BLaER1 (cell line): ENCODE data around the gene LRRIQ4.

Source experiments
- H3K27ac ChIP-seq: shearing (Covaris generic); formaldehyde crosslinking; 2 replicates; pipeline ENCODE4 v1.8.1; 2022
- H3K27me3 ChIP-seq: shearing (Covaris generic); formaldehyde crosslinking; 2 replicates; pipeline ENCODE4 v1.8.1; 2022
- H3K36me3 ChIP-seq: shearing (Covaris generic); formaldehyde crosslinking; 2 replicates; pipeline ENCODE4 v1.8.1; 2022
- H3K4me1 ChIP-seq: shearing (Covaris generic); formaldehyde crosslinking; 2 replicates; pipeline ENCODE4 v1.8.1; 2022
- H3K4me2 ChIP-seq: shearing (Covaris generic); formaldehyde crosslinking; 2 replicates; pipeline ENCODE4 v1.8.1; 2022
- H3K4me3 ChIP-seq: shearing (Covaris generic); formaldehyde crosslinking; 2 replicates; pipeline ENCODE4 v1.8.1; 2022
- H3K9ac ChIP-seq: shearing (Covaris generic); formaldehyde crosslinking; 2 replicates; pipeline ENCODE4 v1.8.1; 2022
- H3K9me3 ChIP-seq: shearing (Covaris generic); formaldehyde crosslinking; 2 replicates; pipeline ENCODE4 v1.8.1; 2022
- H4K20me1 ChIP-seq: shearing (Covaris generic); formaldehyde crosslinking; 2 replicates; pipeline ENCODE4 v1.8.1; 2022
- Cebpa-rat ChIP-seq: shearing (Covaris generic); IDR thresholded peaks from 2 replicates; pipeline ENCODE4 v1.8.1; 2022

The LRRIQ4 gene

GRCh38 chr3:169792359-169792758 is 20.3 kb upstream of the LRRIQ4 start:
- H3K4me1 ChIP-seq = no peaks in the 10 kb centered on the region
- H3K9ac ChIP-seq = no peak overlapping the region
- no peak overlapping the region for H3K27ac ChIP-seq
- no peaks in the 10 kb centered on the region for H3K27me3 ChIP-seq
- H3K36me3 ChIP-seq = peaks cover 40% of the 10 kb centered on the region
- H3K4me2 ChIP-seq = no peak overlapping the region
- no peaks in the 10 kb centered on the region for H4K20me1 ChIP-seq
- no peak for TF ChIP-seq Cebpa-rat
- H3K9me3 ChIP-seq = no peaks in the 10 kb centered on the region
- H3K4me3 ChIP-seq = no peak overlapping the region

GRCh38 chr3:169804681-169805080 is 8.0 kb upstream of the LRRIQ4 start:
- no peaks in the 10 kb centered on the region for H3K27me3 ChIP-seq
- no peaks in the 10 kb centered on the region for H3K4me1 ChIP-seq
- H3K9me3 ChIP-seq = no peaks in the 10 kb centered on the region
- TF ChIP-seq Cebpa-rat = no peak
- H3K4me3 ChIP-seq = no peak overlapping the region
- H3K36me3 ChIP-seq = peaks cover 51% of the 10 kb centered on the region
- no peak overlapping the region for H3K27ac ChIP-seq
- H4K20me1 ChIP-seq = no peaks in the 10 kb centered on the region
- no peak overlapping the region for H3K4me2 ChIP-seq
- H3K9ac ChIP-seq = no peak overlapping the region

- H3K27ac ChIP-seq = no peak overlapping the region
- H3K4me3 ChIP-seq = no peak overlapping the region
- H3K9ac ChIP-seq = no peak overlapping the region
Observed at GRCh38 chr3:169809230-169809795, 3.4 kb upstream of the LRRIQ4 start.

GRCh38 chr3:169811631-169812331 is 889 bp upstream of the LRRIQ4 start:
- no peaks in the 10 kb centered on the region for H4K20me1 ChIP-seq
- H3K9ac ChIP-seq = peak overlapping the region; percentile 84
- H3K4me2 ChIP-seq = peak overlapping the region; percentile 93
- no peak for TF ChIP-seq Cebpa-rat
- peak overlapping the region; percentile 86 for H3K27ac ChIP-seq
- H3K4me3 ChIP-seq = peak overlapping the region; percentile 88
- peaks cover 30% of the 10 kb centered on the region for H3K4me1 ChIP-seq
- peaks cover 13% of the 10 kb centered on the region for H3K9me3 ChIP-seq
- H3K36me3 ChIP-seq = peaks cover 8% of the 10 kb centered on the region; the same call in 1 of the 2 replicates
- no peaks in the 10 kb centered on the region for H3K27me3 ChIP-seq

More at GRCh38 chr3:169809230-169809795, 3.4 kb upstream of the LRRIQ4 start:
- peaks cover 27% of the 10 kb centered on the region for H3K4me1 ChIP-seq
- no peak overlapping the region for H3K4me2 ChIP-seq
- no peaks in the 10 kb centered on the region for H3K27me3 ChIP-seq
- H3K9me3 ChIP-seq = no peaks in the 10 kb centered on the region
- no peaks in the 10 kb centered on the region for H4K20me1 ChIP-seq
- TF ChIP-seq Cebpa-rat = no peak
- H3K36me3 ChIP-seq = peaks cover 10% of the 10 kb centered on the region; the same call in 1 of the 2 replicates

GRCh38 chr3:169813278-169813677 is 608 bp downstream of the LRRIQ4 start:
- Histone ChIP-seq H3K4me1 (peaks cover 30% of the 10 kb centered on the region), H3K4me2 (peak overlapping the region; percentile 93), H3K9ac (peak overlapping the region; percentile 84), H3K9me3 (peaks cover 13% of the 10 kb centered on the region), H3K4me3 (peak overlapping the region; percentile 88), H4K20me1 (no peaks in the 10 kb centered on the region), H3K27ac (peak overlapping the region; percentile 67), H3K36me3 (no peaks in the 10 kb centered on the region; the same call in 1 of the 2 replicates), H3K27me3 (no peaks in the 10 kb centered on the region)
- no peak for TF ChIP-seq Cebpa-rat

GRCh38 chr3:169813757-169814517 is 1.3 kb downstream of the LRRIQ4 start:
- Histone ChIP-seq H3K4me3 (peak overlapping the region; percentile 88), H3K27ac (peak overlapping the region; percentile 67), H3K36me3 (no peaks in the 10 kb centered on the region), H4K20me1 (no peaks in the 10 kb centered on the region), H3K9me3 (peaks cover 13% of the 10 kb centered on the region), H3K27me3 (no peaks in the 10 kb centered on the region), H3K9ac (peak overlapping the region; percentile 84), H3K4me1 (peaks cover 30% of the 10 kb centered on the region), H3K4me2 (peak overlapping the region; percentile 93)
- no peak for TF ChIP-seq Cebpa-rat

GRCh38 chr3:169815590-169816150 is 3.0 kb downstream of the LRRIQ4 start:
- Histone ChIP-seq H3K4me3 (no peak overlapping the region), H3K9me3 (peaks cover 13% of the 10 kb centered on the region), H4K20me1 (no peaks in the 10 kb centered on the region), H3K27me3 (no peaks in the 10 kb centered on the region), H3K27ac (no peak overlapping the region), H3K9ac (no peak overlapping the region), H3K36me3 (no peaks in the 10 kb centered on the region), H3K4me2 (no peak overlapping the region), H3K4me1 (peaks cover 27% of the 10 kb centered on the region)
- TF ChIP-seq Cebpa-rat = no peak

GRCh38 chr3:169818316-169818715 is 5.6 kb downstream of the LRRIQ4 start:
- no peak overlapping the region for H3K27ac ChIP-seq
- H3K4me2 ChIP-seq = no peak overlapping the region
- H3K9me3 ChIP-seq = peaks cover 13% of the 10 kb centered on the region

GRCh38 chr3:169822091-169822490 is 9.4 kb downstream of the LRRIQ4 start:
- Histone ChIP-seq H3K4me1 (no peaks in the 10 kb centered on the region), H4K20me1 (no peaks in the 10 kb centered on the region), H3K4me3 (no peak overlapping the region), H3K9ac (no peak overlapping the region), H3K36me3 (no peaks in the 10 kb centered on the region), H3K4me2 (no peak overlapping the region), H3K27me3 (no peaks in the 10 kb centered on the region), H3K27ac (no peak overlapping the region), H3K9me3 (no peaks in the 10 kb centered on the region)
- TF ChIP-seq Cebpa-rat = no peak

More at GRCh38 chr3:169818316-169818715, 5.6 kb downstream of the LRRIQ4 start:
- Histone ChIP-seq H4K20me1 (no peaks in the 10 kb centered on the region), H3K36me3 (no peaks in the 10 kb centered on the region), H3K4me3 (no peak overlapping the region), H3K4me1 (peaks cover 9% of the 10 kb centered on the region), H3K27me3 (no peaks in the 10 kb centered on the region), H3K9ac (no peak overlapping the region)
- no peak for TF ChIP-seq Cebpa-rat
